Measurements from ENCODE around the gene PACSIN2.
"Not testable (repeated sequence)": the region's sequence is repeated elsewhere in the genome, so short reads cannot be mapped to it uniquely, and the experiment has no call there.

Gene PACSIN2

DNA sequence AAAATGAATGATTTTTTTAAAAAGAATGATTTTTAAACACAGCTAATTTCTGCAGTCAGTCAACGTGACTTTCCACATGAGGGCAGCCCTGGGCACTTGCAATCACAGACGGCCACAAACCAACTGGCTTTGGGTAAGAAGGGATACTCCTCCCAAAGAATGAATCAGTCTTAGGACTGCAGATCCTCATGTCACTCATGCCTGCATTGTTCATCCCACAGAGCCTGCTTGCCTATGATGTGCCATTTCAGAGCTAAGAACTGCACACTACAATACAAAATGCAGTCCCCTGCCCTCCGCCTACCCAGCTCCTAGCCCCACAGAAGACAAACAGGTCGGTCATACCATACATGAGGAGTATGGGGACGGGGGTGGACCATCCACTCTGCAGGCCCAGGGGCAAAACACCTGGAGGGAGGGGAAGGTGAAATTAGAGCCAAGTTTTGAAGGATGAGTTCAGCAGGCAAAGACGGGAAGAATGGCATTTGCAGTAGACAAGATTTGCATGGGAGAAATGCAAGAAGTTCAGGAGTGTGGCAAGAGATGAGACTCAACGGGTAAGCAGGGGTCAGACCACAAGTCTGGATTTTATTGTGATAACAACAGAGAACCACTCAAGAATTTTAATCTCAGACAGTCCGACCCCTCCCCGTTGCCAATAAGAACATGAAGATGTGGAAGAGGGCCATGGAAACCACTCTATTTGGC, 24.7 kb downstream of the PACSIN2 start:
- no peak for DNase-seq

DNA sequence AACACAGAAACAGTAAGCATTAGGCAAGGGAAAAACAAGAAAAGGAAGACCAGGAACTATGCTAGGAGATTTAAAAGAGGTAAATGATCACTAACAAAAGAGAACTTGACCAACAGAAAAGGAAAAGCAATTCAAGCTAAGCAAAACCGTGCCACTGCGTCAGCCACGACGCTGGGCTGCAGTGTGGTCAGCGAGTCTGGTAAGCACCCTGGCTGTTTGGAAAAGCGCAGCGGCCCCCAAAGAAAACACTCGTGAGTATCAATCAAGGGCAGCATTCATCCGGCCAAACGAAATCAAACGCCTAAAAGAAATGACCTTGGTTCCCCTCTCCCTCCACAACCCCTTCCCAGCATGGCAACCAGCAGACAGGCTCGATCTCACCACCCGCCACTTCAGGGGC, 28.8 kb downstream of the PACSIN2 start:
- no peak for DNase-seq

DNA sequence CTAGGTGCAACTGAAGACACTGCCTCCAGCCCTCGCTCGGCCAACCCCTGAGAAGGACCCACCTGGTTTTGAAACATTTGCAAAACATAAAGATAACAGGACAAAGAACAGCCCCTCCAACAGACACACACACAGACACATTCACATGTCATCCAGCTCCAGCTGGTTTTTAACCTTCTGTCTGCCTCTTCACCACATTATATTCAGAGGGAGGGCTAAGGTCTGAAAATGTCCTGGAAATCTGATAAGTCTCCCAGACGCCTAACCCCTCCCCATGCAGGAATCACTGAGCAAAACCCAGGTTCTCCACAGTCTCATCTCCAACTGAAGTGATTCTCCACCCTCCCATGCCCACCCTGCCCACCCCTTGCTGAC, 29.4 kb downstream of the PACSIN2 start:
- no peak for DNase-seq

DNA sequence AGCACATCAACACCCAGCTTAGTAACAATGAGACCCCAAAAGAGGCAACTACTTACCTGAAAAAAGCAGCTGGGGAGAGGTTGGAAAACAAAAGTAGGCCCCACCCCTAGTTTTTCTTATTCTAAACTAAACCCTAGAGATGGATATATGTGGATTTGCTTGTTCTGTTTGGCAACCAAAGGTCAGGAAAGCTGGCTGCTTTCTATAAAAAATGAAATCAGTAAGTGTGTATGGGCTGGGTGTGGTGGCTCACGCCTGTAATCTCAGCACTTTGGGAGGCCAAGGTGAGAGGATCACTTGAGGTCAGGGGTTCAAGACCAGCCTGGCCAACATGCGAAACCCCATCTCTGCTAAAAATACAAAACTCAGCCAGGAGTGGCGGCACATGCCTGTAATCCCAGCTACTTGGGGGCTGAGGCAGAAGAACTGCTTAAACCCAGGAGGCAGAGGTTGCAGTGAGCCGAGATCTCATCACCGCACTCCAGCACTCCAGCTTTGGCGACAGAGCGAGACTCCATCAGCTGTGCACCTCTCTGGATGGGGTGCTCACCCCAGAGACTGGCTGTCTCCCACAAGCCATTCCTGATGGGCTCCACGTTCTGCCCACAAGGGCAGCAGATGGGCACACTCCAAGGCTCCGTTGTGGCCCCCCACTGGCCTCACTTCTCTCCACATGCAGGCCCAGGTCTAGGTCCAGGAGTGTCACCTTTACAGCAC, 30.0 kb downstream of the PACSIN2 start:
- no peak for DNase-seq

DNA sequence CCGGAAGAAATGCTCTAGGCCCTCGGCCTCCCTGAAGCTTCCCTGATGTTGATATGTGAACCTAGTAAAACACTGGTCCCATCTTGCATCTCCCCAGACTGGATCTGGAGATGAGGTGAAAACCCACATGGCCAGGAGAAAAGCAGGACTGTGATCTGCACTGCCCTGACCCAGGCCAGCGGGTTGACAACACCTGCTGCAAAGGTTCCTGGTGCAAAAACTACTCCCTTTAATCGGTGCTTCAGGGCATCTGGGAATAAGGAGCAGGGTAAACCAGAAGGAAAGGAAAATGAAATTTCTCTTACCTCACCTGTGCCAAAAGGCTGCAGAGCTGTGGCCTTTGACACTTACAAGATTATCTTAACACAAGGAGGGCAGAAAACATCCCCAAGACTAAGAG, 30.6 kb downstream of the PACSIN2 start:
- DNase-seq: no peak

DNA sequence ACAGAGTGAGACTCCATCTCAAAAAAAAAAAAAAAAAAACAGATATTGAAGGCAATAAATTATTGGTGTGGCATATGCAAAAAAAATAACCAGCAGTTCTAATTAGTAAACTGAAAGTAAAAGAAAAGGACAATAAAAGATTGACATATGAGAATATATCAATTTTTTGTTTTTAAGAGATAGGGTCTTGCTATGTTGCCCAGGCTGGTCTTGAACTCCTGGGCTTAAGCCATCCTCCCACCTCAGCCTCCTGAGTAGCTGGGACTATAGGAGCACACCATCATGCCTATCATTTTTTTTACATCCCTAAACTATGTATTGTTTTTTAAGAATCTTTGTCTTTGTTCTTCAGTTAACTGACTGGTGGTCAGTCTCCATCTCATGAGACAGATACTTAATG, 31.5 kb downstream of the PACSIN2 start:
- DNase-seq: no peak

DNA sequence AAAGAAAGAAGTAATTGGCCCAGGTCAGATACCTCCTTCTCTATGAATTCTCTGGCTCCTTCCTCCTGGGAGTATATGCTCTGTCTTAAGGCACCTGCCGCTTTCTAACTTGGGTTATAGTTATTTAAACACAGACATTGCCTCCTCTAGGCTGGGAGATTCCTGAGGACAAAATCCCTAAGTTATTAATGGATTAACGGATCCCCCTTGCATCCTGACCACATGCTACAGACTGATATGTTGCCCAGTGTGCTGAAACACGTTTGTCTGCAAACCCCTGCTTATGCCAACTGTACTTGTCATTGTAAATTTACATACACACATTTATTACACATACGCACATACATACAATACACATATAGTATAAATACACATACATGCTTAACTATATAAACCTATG, 35.3 kb downstream of the PACSIN2 start:
- no peak for DNase-seq

DNA sequence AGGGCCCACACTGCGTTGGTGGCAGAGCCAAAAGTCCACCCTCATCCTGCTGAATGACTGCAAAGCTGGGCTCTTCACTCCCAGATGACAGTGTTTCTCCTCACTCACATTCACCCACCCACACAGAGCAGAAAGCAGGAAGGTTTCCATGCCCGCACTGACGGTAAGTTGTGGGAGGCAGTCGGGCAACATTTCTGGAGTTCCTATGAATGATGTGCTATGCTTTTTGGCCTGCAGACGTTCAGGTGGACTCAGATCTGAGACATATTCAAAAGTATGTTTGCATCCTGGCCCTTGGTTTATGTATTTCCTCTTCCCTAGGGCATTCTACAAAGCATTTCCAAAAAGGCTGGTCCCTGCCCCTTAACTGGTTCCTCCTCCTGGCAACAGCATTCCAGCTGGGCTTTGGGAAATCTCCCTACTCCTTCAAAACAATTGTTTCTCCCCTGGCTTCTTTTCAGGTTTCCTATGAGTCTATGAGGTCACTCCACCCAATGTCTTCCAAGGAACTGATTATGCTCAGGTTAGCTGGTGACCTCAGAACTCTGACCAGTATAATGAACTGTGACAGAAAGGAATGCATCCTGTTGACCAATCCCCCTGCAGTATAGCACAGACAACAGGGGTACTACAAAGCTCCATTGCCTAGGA, 36.4 kb downstream of the PACSIN2 start:
- no peak for DNase-seq

DNA sequence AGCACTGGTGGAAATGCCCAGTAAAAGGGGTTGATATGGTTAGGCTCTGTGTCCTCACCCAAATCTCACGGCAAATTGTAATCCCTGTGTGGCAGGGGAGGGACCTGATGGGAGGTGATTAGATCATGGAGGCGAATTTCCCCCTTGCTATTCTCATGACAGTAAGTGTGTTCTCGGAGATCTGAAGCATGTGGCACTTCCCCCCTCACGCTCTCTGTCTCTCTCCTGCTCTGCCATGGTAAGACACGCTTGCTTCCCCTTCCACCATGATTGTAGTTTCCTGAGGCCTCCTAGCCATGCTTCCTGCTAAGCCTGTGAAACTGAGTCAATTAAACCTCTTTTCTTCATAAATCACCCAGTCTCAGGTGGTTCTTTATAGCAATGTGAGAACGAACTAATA, 37.4 kb downstream of the PACSIN2 start:
- no peak for DNase-seq

DNA sequence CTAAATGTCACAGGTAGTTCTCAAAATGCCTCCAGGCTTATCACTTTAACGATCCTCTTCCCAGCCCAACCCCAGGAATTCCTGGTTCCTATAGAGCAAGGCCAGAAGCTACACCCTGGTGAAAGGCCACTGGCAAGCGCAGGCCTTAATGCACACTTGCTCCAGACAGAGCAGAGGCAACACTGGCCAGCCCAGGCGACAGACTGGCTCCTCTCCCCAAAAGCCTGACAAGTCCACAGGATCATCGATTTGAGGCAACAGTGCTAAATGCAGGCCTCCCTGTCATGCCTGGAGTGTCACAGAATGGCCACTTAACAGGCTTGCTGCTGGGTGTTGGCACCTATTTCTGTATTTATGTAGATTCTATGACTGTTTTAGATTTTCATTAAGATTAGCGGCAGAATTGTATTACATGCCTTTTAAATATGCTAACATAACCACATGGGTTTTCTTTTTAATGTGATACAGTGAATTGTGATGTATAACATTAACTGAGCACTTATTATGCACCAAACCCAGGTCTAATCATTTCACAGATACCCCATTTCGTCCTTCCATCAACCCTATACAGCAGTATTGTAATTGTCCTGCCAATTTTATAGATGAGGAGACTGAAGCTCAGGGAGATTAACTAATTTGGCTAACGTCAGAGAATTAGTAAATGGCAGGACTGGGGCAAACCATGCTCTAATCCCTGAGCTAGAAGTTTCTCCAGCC, 38.6 kb downstream of the PACSIN2 start:
- no peak for DNase-seq

DNA sequence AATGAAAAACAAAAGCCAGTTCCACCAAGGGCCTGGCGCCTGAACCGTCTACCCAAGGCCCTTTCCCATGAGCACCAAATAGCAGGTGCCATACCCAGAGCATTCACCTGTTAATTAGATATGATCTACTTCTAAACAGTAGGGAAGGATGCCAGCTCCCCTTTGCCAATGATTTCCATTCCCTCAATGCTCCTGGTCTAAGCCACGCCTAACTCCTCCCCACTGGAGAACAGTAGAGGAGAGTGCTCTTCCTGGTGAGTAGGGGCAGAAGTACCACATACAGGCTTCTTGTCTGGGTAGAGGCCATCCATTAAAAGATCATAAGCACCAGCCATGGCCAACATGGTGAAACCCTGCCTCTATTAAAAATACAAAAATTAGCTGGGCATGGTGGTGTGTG, 40.7 kb downstream of the PACSIN2 start:
- peak; percentile 92 for DNase-seq

DNA sequence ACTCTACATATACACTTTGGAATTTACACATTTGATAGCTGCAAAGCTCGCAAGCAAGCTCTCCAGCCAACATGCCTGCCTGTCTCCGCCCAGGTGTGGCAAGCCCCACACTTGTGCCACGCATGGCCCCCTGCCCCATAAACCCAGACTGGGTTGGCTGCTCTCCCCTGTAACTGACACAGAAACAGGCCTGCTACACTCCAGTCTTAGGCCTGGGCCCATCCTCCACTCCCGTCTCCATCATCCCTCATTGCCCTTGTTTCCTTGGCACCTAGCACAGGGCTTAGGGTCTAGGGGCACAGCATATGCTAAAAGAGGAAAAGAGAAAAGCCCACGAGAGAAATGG, 41.4 kb downstream of the PACSIN2 start:
- no peak for DNase-seq

DNA sequence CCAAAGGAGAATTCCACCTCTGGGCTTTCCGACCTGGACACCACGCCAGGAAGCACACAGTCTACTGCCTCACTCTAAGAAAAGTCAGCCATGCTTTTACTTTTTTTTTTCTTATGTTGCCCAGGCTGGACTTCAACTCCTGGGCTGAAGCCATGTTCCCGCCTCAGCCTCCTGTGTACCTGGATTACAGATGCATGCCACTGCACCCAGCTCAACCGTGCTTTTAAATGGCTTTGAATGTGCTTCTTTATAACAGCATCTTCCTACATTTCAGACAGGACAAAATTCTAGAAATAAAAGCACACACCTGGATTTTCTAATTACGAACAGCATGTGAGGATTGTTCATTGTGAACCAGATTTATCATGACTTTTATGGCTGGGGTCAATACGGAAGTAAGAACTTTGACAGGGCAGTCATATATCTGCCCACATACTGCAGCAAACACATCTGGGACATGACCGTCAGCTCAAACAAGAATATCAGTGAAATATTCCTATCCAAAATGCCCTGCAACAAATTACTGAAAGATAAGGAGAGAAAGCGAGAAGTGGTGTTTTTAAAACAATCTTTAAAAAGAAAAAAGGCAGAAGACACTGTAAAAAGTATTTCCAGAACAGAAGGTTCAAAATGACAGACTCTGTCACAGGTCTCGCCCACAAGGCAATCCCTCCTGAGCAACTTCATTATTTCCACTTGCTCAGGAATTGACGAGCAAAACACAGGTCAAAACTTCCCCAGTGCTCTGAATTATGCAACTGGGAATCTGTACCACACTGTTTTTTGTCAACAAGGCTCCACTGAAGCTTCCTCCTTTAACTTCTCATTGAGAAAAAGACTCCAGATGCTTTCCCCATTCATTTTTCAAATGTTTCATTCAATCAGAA, 42.1 kb downstream of the PACSIN2 start:
- DNase-seq: no peak

DNA sequence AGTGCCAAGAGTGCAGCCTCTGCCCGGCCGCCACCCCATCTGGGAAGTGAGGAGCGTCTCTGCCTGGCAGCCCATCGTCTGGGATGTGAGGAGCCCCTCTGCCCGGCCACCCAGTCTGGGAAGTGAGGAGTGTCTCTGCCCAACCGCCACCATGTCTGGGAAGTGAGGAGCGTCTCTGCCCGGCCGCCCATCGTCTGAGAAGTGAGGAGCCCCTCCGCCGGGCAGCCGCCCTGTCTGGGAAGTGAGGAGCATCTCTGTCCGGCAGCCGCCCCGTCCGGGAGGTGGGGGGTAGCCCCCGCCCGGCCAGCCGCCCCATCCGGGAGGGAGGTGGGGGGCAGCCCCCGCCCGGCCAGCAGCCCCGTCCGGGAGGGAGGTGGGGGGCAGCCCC, 43.5 kb downstream of the PACSIN2 start:
- not testable (repeated sequence) for DNase-seq

DNA sequence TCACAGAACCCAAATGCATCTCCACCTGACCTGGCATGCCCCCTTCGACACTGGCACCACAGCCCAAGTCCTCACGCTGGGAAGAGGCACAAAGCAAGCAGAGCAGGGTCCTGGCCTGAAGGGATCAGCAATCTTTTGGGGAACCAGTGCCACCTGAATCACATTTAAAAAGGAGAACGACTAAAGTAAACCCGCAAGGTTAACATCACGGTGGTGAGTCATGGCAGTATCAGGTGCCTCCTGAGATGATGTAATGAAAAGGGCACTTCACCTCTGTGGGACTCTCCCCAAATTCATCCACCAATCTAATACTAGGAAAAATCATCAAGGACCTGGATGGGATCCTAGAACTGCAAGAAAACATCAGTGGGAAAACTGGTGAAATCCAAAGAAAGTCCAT, 44.9 kb downstream of the PACSIN2 start:
- DNase-seq: no peak

DNA sequence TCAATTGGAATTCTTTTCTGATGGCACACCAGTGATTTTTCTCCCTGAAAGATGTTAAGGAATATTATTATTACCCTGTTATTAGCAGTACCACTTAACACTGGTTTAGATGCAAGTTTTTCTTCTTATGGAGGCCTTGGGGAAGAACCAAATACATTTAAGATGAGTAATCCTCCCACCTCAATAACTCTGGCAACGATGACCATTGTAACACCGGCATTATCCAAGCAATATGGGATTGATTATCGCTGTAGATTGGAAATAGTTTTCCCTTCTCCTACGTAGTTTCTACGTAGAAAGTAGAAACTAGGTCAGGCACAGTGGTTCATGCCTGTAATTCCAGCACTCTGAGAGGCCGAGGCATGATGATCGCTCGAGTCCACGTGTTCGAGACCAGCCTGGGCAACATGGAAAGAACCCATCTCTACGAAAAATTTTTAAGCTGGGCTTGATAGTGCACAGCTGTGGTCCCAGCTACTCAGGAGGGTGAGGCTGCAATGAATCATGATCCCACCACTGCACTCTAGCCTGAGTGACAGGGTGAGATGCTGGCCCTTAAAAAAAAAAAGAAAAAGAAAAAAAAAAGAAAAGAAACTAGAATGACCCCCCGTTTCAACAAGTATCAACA, 45.5 kb downstream of the PACSIN2 start:
- no peak for DNase-seq

DNA sequence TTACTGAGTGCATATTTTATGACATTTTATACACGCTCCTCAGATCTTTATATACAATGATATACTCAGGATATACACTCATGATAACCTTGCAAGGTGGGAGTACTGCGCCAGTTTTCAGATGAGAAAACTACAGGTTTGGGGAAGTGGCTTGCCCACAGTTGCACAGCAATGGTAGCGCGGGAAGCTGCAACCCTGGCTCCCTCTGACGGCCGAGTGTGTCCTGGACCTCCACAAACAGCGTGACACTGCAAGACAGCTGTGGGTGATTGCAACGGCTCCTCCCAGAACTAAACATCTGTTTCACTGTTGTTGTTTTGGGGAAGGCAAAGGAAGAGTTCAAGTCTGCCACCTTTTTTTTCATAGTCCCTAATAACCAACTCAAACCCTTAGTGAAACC, 47.0 kb downstream of the PACSIN2 start:
- no peak for DNase-seq

DNA sequence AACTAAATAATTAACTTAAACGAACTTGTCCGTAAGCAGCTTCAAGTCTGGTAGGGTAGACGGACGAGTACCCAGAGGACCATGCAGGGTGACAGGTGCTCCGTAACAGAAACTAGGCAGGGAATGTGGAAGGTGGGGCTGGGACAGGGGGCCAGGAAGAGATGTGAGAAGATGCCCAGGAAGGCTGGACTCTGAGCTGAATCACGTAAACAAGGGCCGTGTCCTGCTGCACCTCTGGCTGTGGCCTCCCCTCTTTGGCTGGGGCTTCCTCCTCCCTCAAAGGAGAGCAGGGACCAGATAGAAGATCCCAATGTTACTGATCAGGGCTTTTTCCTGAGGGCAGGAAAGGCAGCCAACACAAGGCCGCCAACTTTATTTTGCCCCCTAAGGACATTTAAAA, 47.9 kb downstream of the PACSIN2 start:
- no peak for DNase-seq

DNA sequence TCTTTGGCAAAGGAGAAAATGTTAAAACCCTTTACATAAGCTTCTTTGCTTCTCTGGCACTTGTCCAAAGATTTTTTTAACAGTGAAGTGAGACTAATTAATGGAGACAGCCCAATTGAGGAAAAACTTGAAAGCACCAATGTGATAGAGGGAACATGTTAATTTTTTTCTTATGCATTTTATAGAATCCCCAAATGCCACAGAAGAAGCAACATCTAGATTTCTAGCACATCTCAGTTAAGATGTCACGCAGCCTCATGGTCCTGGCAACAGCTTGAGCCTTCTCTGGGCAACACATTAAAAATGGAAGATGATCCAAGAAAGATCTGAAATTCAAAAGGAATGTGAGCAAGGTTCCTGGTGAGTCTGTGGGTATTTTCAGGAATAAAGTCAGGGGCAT, 48.5 kb downstream of the PACSIN2 start:
- DNase-seq: no peak

DNA sequence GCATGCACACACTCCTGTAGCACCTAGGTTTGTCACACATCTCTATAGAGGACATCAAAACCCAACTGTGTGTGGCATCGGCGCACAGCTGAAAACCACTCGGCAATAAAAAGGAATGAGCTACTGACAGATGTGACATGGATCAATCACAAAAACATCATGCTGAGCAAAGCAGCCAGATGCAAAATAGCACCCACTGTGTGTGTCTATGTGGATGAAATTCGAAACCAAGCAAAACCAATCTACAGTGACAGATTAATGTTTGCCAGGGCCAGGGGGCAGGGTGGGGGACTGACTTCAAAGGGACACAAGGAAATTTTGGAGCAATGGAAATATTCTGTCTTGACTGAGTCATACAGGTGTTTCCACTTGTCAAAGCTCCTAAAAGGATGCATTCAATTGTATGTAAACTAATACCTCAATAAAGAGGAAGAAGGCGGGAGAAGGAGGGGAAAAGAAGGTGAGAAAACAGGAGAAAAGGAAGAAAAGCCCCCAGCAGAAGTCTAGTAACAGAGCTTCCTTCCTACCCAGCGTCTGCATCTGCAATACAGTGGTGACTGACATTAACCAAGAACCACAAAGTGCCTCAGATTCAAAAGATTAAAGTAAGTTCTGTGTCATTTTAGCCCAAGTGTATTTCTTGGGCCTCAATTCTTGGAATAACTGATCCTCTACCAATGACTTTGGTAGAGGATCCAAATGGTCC, 49.8 kb downstream of the PACSIN2 start:
- DNase-seq: no peak

DNA sequence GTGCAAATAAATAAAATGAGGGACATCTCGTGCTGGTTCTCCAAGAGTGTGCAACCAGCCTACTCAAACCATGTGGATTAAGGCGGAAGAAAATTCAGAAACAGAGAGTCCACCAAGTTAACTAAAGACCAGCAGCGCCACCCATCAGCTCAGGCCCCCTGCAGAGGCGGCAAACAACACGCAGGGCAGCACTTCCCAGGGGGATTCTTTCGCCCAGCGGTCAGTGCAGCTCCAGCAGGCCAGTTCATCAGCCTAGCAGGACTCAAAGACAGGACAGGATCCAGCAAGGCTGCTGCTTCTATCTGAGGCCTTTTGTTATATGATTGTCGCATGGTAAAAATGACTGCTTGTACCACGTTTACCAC, 51.7 kb downstream of the PACSIN2 start:
- DNase-seq: no peak

Measured in NCI-H2029 treated with DMSO at 0.1 percent for 48 hours (cell line).